IMR-90 (cell line): ENCODE measurements around the gene ALPI. TPM values are rescaled to one million over a fixed set of nuclear protein-coding genes. Genes with fewer than 3 reads are reported as not detected.
A peak's percentile ranks its signal among the peaks of the same experiment; 100 is the strongest.

ENCODE experiments used
- ATAC-seq: fragments of 200-7000 bp; cut with Tn5 transposase; 2 replicates; pipeline ENCODE4 v1.9.1; 2020; ENCODE audit warnings: low read depth, mild to moderate bottlenecking, moderate library complexity
- BruUV-seq: library from RNA; stranded (reverse); fragments of 400-500 nt; replicated peaks from 2 replicates; lab custom pipeline; 2021; lab: Mats Ljungman, UMichigan
- CTCF ChIA-PET: fragments of 300-600 bp; formaldehyde crosslinking; extraction: SDS; loops from one replicate; lab custom pipeline; 2021; ENCODE audit warnings: antibody characterized with exemption; lab: Yijun Ruan, JAX
- POLR2A ChIA-PET: fragments of 300-600 bp; sonication (Branson Sonifier 250); formaldehyde crosslinking; loops from one replicate; lab custom pipeline; 2022; ENCODE audit warnings: antibody characterized with exemption; ENCODE audit not compliant: unreplicated experiment; lab: Charles Lee
- DNase-seq: peaks from one replicate; pipeline ENCODE4 v3.0.0; 2013
- H2AFZ ChIP-seq: replicated peaks from 2 replicates; pipeline ENCODE3; 2013; ENCODE audit warnings: low read length, mild to moderate bottlenecking; ENCODE audit not compliant: poor library complexity
- H2AK5ac ChIP-seq: 2 replicates; pipeline ENCODE4 v1.6.1; 2013; ENCODE audit warnings: low read depth, low read length, inconsistent platforms
- H2AK9ac ChIP-seq: replicated peaks from 2 replicates; pipeline ENCODE3; 2013; ENCODE audit warnings: mild to moderate bottlenecking, low read depth, low read length, moderate library complexity; ENCODE audit not compliant: poor library complexity
- H2BK120ac ChIP-seq: 2 replicates; pipeline ENCODE4 v1.6.1; 2013; ENCODE audit warnings: low read depth, low read length, inconsistent platforms
- H2BK15ac ChIP-seq: 3 replicates; pipeline ENCODE4 v1.6.1; 2013; ENCODE audit warnings: low read depth, low read length, inconsistent platforms
- H2BK20ac ChIP-seq: 2 replicates; pipeline ENCODE4 v1.6.1; 2013; ENCODE audit warnings: low read depth, mild to moderate bottlenecking, inconsistent platforms, low read length, moderate library complexity
- H2BK5ac ChIP-seq: 2 replicates; pipeline ENCODE4 v1.6.1; 2013; ENCODE audit warnings: mild to moderate bottlenecking, low read depth, low read length, inconsistent platforms; ENCODE audit not compliant: poor library complexity, severe bottlenecking
- H3K14ac ChIP-seq: replicated peaks from 2 replicates; pipeline ENCODE4 v1.6.1; 2013; ENCODE audit warnings: low read depth, low read length, inconsistent platforms
- H3K18ac ChIP-seq: 2 replicates; pipeline ENCODE4 v1.6.1; 2013; ENCODE audit warnings: low read depth, low read length, control low read depth
- H3K23ac ChIP-seq: 2 replicates; pipeline ENCODE4 v1.6.1; 2013; ENCODE audit warnings: low read depth, low read length, inconsistent platforms
- H3K27ac ChIP-seq: 2 replicates; pipeline ENCODE4 v1.5.1; 2013; ENCODE audit warnings: mild to moderate bottlenecking, control low read depth, low read length; ENCODE audit not compliant: insufficient read depth
- H3K27me3 ChIP-seq: 2 replicates; pipeline ENCODE4 v1.6.1; 2013; ENCODE audit warnings: low read length; ENCODE audit not compliant: control insufficient read depth, insufficient read depth
- H3K36me3 ChIP-seq: 2 replicates; pipeline ENCODE4 v1.6.1; 2013; ENCODE audit warnings: low read length, mixed read lengths; ENCODE audit not compliant: control insufficient read depth, insufficient read depth
- H3K4ac ChIP-seq: 2 replicates; pipeline ENCODE4 v1.6.1; 2013; ENCODE audit warnings: low read depth, low read length, inconsistent platforms
- H3K4me1 ChIP-seq: 2 replicates; pipeline ENCODE4 v1.6.1; 2013; ENCODE audit warnings: low read length, mixed read lengths; ENCODE audit not compliant: control insufficient read depth, insufficient read depth
- H3K4me2 ChIP-seq: 2 replicates; pipeline ENCODE4 v1.6.1; 2013; ENCODE audit warnings: low read depth, mild to moderate bottlenecking, control low read depth, low read length, moderate library complexity
- H3K4me3 ChIP-seq: 2 replicates; pipeline ENCODE4 v1.5.1; 2013; ENCODE audit warnings: low read depth, mild to moderate bottlenecking, control low read depth, low read length, moderate library complexity; ENCODE audit not compliant: insufficient read depth
- H3K56ac ChIP-seq: 2 replicates; pipeline ENCODE4 v1.6.1; 2013; ENCODE audit warnings: low read length, inconsistent platforms; ENCODE audit not compliant: insufficient read depth; ENCODE audit errors: extremely low read depth
- H3K79me1 ChIP-seq, 2 experiments: 2 replicates each; pipeline ENCODE4 v1.6.1; 2013; ENCODE audit warnings: low read length in 2 of 2, inconsistent platforms in 1 of 2, low read depth in 1 of 2
- H3K9ac ChIP-seq: 2 replicates; pipeline ENCODE4 v1.6.1; 2013; ENCODE audit warnings: low read depth, low read length, control low read depth
- H3K9me1 ChIP-seq: 2 replicates; pipeline ENCODE4 v1.6.1; 2013; ENCODE audit warnings: low read length, inconsistent platforms; ENCODE audit not compliant: insufficient read depth
- H3K9me3 ChIP-seq: 2 replicates; pipeline ENCODE4 v1.6.1; 2013; ENCODE audit warnings: low read length; ENCODE audit not compliant: control insufficient read depth, insufficient read depth
- H4K20me1 ChIP-seq: 2 replicates; pipeline ENCODE4 v1.6.1; 2013; ENCODE audit warnings: low read length, inconsistent platforms; ENCODE audit not compliant: insufficient read depth
- H4K5ac ChIP-seq: 2 replicates; pipeline ENCODE4 v1.6.1; 2013; ENCODE audit warnings: mild to moderate bottlenecking, low read depth, low read length, control low read depth
- H4K8ac ChIP-seq, 2 experiments: 2 replicates each; pipeline ENCODE4 v1.6.1; 2013; ENCODE audit warnings: low read depth in 2 of 2, low read length in 2 of 2, control low read depth in 1 of 2, inconsistent platforms in 1 of 2
- H4K91ac ChIP-seq: 2 replicates; pipeline ENCODE4 v1.6.1; 2013; ENCODE audit warnings: low read depth, low read length, inconsistent platforms; ENCODE audit not compliant: insufficient read depth
- BHLHE40 ChIP-seq: fragments of 150-350 bp; IDR thresholded peaks from 2 replicates; pipeline ENCODE4 v1.6.1; 2016; ENCODE audit warnings: mild to moderate bottlenecking, low read depth, low read length
- NFE2L2 ChIP-seq: fragments of 150-350 bp; IDR thresholded peaks from 2 replicates; pipeline ENCODE4 v1.6.1; 2016; ENCODE audit warnings: low read depth, mild to moderate bottlenecking, low read length
- POLR2A ChIP-seq: IDR thresholded peaks from 2 replicates; pipeline ENCODE4 v1.6.1; 2012; ENCODE audit warnings: mild to moderate bottlenecking, low read depth, low read length
- RAD21 ChIP-seq: IDR thresholded peaks from 2 replicates; pipeline ENCODE4 v1.6.1; 2012; ENCODE audit warnings: low read length, improper control_type of control experiment
- RCOR1 ChIP-seq: IDR thresholded peaks from 2 replicates; pipeline ENCODE4 v1.6.1; 2012; ENCODE audit warnings: mild to moderate bottlenecking, low read length, improper control_type of control experiment; ENCODE audit not compliant: insufficient replicate concordance
- RFX5 ChIP-seq: IDR thresholded peaks from 2 replicates; pipeline ENCODE4 v1.8.0; 2012; ENCODE audit warnings: low read depth, mild to moderate bottlenecking, low read length, moderate library complexity
- SMC3 ChIP-seq: fragments of 150-350 bp; IDR thresholded peaks from 2 replicates; pipeline ENCODE4 v1.6.1; 2016; ENCODE audit warnings: low read depth, mild to moderate bottlenecking, antibody characterized with exemption, low read length, moderate library complexity
- WGBS, 2 experiments: methylation state at CpG; one replicate each; pipeline versions ENCODE4 v1.1.5 to v1.1.7; 2013; ENCODE audit warnings: missing lambda C conversion rate in 2 of 2; ENCODE audit not compliant: insufficient read length in 1 of 2; ENCODE audit errors: extremely low coverage in 2 of 2; 5-methylcytosine and 5-hydroxymethylcytosine counted together
- dilution Hi-C: fragments of 300-500 bp; cut with HindIII; formaldehyde crosslinking; loops from one replicate; pipeline ENCODE4 v1.14.3; 2018; ENCODE audit warnings: low sequenced_read_pairs; ENCODE audit not compliant: unreplicated experiment
- in situ Hi-C: fragments of 300-500 bp; cut with MboI; formaldehyde crosslinking; loops from 3 replicates; pipeline ENCODE4 v1.14.3; 2019; ENCODE audit warnings: low sequenced_read_pairs, inconsistent platforms, mixed read lengths
- intact Hi-C: fragments of 100-400 bp; cut with micrococcal nuclease; formaldehyde crosslinking; loops from 2 replicates; pipeline ENCODE4 v1.10.0; 2022
- polyA plus RNA-seq, 3 experiments: library from polyadenylated mRNA; depleted of rRNA; stranded (reverse); fragments of >200 nt; gene quantifications; 2 replicates each; pipeline ENCODE4 v1.2.3, GENCODE V29; 2012; ENCODE audit warnings: low replicate concordance in 1 of 3
- total RNA-seq: library from RNA; depleted of rRNA; stranded (reverse); fragments of >200 nt; gene quantifications from 2 replicates; pipeline ENCODE4 v1.2.3, GENCODE V29; 2012
- TF ChIP-seq, protein P1 (sequence below): conservative IDR thresholded peaks from 2 replicates; pipeline ENCODE4 v1.5.1; 2012; ENCODE audit warnings: mild to moderate bottlenecking, low read depth, low read length, improper control_type of control experiment
- TF ChIP-seq, protein P2 (sequence below): fragments of 150-350 bp; IDR thresholded peaks from 2 replicates; pipeline ENCODE4 v1.6.1; 2016; ENCODE audit warnings: low read depth, mild to moderate bottlenecking, low read length, moderate library complexity, borderline replicate concordance

Gene ALPI
- total and polyA plus RNA-seq, 2 of the 4 experiments (the other 2 are of a cell fraction) = not detected

DNA sequence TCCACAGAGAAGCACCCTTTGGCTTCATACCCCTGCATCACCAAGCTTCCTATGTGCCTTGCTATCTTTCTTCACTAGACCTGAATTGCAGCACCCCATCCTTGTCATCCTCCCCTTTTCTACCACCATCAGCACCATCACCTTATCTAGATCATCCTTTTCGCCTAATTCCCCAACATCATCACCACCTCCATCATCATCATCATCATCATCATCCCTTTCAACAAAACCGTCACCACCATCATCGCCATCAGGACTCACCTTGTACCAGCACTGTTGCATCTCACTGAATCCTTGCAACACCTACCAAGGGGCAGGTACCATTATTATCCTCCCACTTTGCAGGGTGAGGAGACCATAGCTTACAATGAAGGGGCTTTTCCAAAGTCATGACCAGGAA lies 42.5 kb downstream of the ALPI start:
- no peak overlapping the region for H2AFZ ChIP-seq
- no peak overlapping the region for H3K4me2 ChIP-seq
- dilution Hi-C loops = no loop called here
- H3K9ac ChIP-seq = no peak overlapping the region
- H2BK120ac ChIP-seq = no peak overlapping the region
- BruUV-seq = no TSS peak
- no peak overlapping the region for H4K91ac ChIP-seq
- no peaks in the 10 kb centered on the region for H3K4me1 ChIP-seq
- H3K56ac ChIP-seq = no peak overlapping the region
- H3K36me3 ChIP-seq = no peaks in the 10 kb centered on the region
- no peak overlapping the region for H4K8ac ChIP-seq
- no peaks in the 10 kb centered on the region for H3K9me3 ChIP-seq
- TF ChIP-seq, protein P1, sequence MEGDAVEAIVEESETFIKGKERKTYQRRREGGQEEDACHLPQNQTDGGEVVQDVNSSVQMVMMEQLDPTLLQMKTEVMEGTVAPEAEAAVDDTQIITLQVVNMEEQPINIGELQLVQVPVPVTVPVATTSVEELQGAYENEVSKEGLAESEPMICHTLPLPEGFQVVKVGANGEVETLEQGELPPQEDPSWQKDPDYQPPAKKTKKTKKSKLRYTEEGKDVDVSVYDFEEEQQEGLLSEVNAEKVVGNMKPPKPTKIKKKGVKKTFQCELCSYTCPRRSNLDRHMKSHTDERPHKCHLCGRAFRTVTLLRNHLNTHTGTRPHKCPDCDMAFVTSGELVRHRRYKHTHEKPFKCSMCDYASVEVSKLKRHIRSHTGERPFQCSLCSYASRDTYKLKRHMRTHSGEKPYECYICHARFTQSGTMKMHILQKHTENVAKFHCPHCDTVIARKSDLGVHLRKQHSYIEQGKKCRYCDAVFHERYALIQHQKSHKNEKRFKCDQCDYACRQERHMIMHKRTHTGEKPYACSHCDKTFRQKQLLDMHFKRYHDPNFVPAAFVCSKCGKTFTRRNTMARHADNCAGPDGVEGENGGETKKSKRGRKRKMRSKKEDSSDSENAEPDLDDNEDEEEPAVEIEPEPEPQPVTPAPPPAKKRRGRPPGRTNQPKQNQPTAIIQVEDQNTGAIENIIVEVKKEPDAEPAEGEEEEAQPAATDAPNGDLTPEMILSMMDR = no peak
- TF ChIP-seq RFX5 (no peak), POLR2A (no peak), RCOR1 (no peak), SMC3 (no peak), BHLHE40 (no peak), RAD21 (no peak), NFE2L2 (no peak)
- TF ChIP-seq, protein P2, sequence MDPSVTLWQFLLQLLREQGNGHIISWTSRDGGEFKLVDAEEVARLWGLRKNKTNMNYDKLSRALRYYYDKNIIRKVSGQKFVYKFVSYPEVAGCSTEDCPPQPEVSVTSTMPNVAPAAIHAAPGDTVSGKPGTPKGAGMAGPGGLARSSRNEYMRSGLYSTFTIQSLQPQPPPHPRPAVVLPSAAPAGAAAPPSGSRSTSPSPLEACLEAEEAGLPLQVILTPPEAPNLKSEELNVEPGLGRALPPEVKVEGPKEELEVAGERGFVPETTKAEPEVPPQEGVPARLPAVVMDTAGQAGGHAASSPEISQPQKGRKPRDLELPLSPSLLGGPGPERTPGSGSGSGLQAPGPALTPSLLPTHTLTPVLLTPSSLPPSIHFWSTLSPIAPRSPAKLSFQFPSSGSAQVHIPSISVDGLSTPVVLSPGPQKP = no peak
- no peak overlapping the region for H3K27ac ChIP-seq
- no peak overlapping the region for H2BK5ac ChIP-seq
- H4K20me1 ChIP-seq = no peaks in the 10 kb centered on the region; the same call in 1 of the 2 replicates
- H2AK9ac ChIP-seq = peak overlapping the region; percentile 28
- ChIA-PET CTCF (no interaction called here), POLR2A (no interaction called here)
- peaks cover 65% of the 10 kb centered on the region for H3K27me3 ChIP-seq
- in situ Hi-C loops = no loop called here
- no peak overlapping the region for H2BK15ac ChIP-seq
- H4K5ac ChIP-seq = no peak overlapping the region
- no peaks in the 10 kb centered on the region for H3K79me1 ChIP-seq
- DNase-seq = no peak
- no peak overlapping the region for H3K4me3 ChIP-seq
- 86% methylated on average over 1 of the region's 3 CpGs; no CpG with 5 or more reads in 1 of the 2 experiments for WGBS, 2 experiments
- H3K23ac ChIP-seq = no peak overlapping the region
- no peaks in the 10 kb centered on the region for H3K9me1 ChIP-seq
- no peak overlapping the region for H2AK5ac ChIP-seq
- intact Hi-C loops = no loop called here
- no peak overlapping the region for H2BK20ac ChIP-seq
- no peak overlapping the region for H3K4ac ChIP-seq
- no peak overlapping the region for H3K14ac ChIP-seq
- no peak overlapping the region for H3K18ac ChIP-seq
- no peak for ATAC-seq
